CD4-positive, alpha-beta T cell treated with Interleukin-15 for 1 hour (primary cell): ENCODE measurements around the gene REV3L.
"Not testable (repeated sequence)": the region's sequence is repeated elsewhere in the genome, so short reads cannot be mapped to it uniquely, and the experiment has no call there.

ENCODE experiments used
- DNase-seq: peaks from one replicate; pipeline ENCODE4 v3.0.0-alpha.2; 2020

The REV3L gene

GRCh38 chr6:111490067-111490466, 7.0 kb upstream of the REV3L start:
- DNase-seq = no peak

DNA sequence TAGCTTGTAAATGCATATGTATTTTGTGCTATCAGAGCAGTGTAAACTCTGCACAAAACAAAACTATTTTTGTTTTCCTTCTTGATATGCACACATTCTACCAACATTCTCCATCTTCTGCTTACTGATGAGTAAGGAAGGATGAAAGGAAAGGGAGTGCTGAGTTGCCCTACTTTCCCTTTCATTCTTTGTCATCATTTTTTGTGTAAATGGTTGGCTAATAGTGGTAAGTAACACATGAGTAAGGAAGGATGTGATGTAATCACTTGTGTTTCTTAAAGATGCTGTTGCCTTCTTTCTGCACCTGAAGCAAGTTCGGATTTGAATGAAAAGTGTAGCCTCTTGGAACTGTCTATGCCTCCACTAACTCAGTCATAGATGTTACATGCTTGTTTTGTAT, 4.6 kb upstream of the REV3L start:
- DNase-seq = no peak

DNA sequence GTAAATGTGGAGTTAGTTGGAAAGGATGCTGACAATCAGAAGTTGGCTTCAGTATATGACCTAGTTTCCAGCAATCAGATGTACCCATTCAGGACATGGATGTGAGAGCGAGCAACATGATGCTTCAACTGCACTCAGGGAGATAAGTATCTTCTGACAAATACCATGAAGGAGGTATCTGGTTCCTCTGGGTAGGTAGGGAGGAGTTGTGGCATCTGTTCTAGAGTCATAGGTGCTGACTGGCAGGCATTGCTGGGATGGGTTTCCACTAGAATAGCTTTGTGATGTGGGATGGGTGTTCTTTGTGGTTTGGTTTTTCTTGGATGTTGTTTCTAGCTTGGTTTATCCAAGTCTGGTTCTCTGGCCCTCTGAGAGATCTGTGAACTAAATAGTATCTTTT, 3.9 kb upstream of the REV3L start:
- no peak for DNase-seq

- no peak for DNase-seq
These were observed 3.5 kb upstream of the REV3L start for GRCh38 chr6:111486475-111486874.

- no peak for DNase-seq
These were observed 2.3 kb upstream of the REV3L start for GRCh38 chr6:111485342-111485741.

- DNase-seq = no peak
These were observed 1.6 kb upstream of the REV3L start for GRCh38 chr6:111484633-111484930.

DNA sequence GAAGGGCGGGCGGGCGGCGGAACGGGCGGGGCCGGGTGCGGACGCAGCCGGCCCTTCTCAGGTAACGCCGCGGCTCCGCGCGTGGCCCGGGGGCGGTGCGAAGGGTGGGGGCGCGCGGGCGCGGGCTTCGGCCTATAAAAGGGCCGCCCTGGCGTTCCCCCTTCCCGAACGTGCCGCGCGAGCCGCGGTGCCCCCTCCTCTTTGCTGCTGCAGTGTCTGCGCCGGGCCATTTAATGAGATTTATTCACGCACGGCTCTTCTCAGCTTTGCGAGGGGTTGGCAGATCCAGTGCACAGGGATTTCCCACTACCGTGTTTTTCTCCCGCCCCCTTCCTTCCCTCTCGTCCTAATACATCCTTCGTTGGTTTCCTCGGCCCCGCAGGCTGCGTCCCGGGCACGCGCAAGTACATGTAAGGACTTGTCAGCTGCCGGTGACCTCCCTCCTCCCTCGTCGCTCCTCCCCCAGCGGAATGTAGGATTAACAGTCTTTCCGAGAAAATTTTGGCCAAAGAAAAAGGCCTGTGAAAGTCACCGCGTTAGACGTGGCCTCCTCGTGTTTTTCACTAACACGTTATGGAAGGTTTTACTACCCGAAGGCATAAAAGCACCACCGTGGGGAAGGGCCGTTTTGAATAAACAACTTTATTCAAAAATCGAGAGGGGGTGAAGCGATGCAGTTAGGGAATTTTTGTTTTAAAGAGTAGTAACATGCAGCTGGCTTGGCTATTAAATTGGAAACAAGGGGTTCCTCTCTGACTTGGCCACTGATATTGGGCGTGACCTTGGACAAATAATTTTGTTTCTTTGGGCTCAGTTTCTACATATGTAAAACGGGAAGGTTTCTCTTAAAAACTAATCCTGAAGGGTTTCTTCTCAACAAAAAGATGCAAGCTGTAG, 966 bp upstream of the REV3L start:
- DNase-seq = peak; percentile 83

DNA sequence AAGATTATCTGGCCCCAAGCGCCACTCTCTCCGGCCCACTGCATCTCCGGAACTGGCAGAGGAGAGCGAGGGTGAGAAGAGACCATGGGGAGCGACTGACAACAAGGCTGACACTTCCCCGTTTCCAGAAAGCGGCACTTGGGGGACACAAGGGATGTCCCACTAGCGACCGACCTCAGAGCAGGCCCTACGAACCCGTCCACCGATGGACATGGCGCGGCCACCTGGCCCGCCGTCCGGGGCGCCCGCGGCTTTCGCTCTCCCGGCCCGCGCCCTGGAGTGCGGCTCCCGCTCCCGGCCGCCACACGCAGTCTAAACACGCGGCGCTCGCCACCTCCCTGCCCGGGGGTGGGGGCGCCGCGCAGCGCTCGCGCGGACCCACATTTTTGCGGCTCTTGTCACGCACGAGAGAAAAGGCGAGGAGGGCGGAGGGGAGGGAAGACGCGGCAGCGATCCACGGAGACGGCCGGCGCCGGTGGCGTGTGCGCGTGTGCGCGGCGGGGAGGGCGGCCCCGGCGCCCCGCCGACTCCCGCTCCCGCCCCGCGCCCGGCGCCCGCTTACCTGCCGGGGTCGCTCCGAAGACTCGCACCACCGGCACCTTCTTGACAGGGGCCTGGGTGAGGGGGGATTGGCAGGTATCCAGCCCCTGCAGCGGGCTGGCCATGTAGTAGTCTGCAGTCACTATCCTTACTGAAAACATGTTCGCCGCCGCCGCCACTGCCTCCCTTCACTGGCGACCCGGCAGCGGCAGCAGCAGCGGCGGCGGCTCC, 645 bp downstream of the REV3L start:
- peak; percentile 47 for DNase-seq

DNA sequence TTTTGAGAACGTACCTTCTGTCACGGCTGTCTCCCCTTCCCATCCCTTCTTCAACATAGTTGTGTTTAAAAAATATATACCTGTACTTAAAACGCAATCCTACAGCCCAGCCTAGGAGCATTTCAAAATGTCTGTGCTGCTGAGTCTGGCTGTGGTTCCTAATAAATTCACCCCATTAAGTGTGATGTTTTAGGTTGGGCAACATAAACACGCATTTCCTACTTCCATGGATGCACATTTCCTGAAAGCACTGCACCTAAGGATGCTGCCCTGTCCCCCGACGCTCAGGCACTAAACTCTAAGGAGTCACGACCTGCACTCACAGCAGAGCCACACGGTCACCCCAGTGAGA, 1.2 kb downstream of the REV3L start:
- no peak for DNase-seq

GRCh38 chr6:111480988-111481822, 1.8 kb downstream of the REV3L start:
- DNase-seq = no peak

- no peak for DNase-seq
These were observed 4.3 kb downstream of the REV3L start for GRCh38 chr6:111478749-111479148.

GRCh38 chr6:111478064-111478476, 4.9 kb downstream of the REV3L start:
- DNase-seq = no peak

- DNase-seq = no peak
These were observed 5.5 kb downstream of the REV3L start for GRCh38 chr6:111477481-111477938.

DNA sequence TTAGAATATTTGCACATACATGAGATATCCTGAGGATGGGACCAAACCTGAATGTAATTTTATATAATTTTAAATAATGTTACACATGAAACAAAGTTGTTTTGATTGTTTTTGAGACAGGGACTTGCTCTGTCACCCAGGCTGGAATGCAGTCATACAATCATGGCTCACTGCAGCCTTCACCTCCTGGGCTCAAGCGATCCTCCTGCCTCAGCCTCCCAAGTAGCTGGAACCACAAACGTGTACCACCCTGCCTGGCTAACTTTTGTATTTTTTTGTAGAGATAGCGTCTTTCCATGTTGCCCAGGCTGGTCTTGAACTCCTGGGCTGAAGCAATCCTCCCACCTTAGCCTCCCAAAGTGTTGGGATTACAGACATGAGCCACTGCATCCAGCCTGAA, 7.0 kb downstream of the REV3L start:
- not testable (repeated sequence) for DNase-seq

DNA sequence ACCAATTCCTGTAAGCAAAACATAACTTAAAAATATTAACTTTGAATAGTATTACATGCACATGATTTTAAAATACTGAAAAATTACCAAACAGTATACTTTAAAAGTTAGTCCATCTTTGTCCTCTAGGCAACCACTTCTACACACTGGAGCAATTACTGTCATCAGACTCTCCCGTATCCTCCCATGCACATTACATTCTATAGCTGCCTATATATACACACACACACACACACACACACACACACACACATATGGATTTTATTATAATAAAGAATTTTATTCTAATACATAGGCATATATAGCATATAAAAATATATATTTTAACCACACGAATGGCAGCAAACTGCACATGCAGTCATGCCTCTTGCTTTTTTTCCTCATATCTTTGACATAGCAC, 8.2 kb downstream of the REV3L start:
- no peak for DNase-seq

GRCh38 chr6:111474106-111474505, 8.9 kb downstream of the REV3L start:
- no peak for DNase-seq

GRCh38 chr6:111472933-111473435, 10.0 kb downstream of the REV3L start:
- no peak for DNase-seq

- no peak for DNase-seq
These were observed 11.1 kb downstream of the REV3L start for GRCh38 chr6:111471958-111472357.

- DNase-seq = no peak
These were observed 11.5 kb downstream of the REV3L start for GRCh38 chr6:111471533-111471932.

- DNase-seq = no peak
These were observed 12.0 kb downstream of the REV3L start for GRCh38 chr6:111470991-111471390.

- DNase-seq = no peak
These were observed 13.5 kb downstream of the REV3L start for GRCh38 chr6:111469543-111469942.

DNA sequence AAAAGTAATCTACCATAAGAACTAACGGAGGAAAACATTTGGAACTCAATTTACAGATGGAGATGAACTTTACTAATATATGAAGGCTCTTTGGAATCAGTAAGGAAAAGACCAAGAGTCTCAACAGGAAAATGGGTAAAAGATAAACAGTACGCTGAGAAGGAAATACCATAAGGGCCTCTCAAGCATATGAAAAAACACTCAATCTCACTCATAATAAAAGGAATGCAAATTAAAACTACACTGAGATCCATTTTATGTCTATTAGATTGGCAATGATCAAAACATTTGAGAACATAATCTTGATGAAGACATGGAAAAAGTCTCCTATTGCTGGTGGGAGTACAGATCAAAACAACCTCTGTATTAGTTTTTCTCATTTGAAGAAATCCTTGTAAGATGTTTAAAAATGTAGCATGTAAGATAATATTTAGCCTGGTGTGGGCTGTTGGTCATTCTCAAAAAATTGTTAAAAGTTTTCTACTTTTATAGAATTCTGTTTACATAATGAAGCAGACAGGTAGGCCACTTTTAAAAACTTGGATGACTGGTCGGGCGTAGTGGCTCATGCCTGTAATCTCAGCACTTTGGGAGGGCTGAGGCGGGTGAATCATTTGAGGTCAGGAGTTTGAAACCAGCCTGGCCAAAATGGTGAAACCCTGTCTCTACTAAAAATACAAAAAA, 14.5 kb downstream of the REV3L start:
- no peak for DNase-seq

GRCh38 chr6:111464184-111464583, 18.8 kb downstream of the REV3L start:
- DNase-seq = no peak
